ENCODE results near the gene DOCK2.

DNA sequence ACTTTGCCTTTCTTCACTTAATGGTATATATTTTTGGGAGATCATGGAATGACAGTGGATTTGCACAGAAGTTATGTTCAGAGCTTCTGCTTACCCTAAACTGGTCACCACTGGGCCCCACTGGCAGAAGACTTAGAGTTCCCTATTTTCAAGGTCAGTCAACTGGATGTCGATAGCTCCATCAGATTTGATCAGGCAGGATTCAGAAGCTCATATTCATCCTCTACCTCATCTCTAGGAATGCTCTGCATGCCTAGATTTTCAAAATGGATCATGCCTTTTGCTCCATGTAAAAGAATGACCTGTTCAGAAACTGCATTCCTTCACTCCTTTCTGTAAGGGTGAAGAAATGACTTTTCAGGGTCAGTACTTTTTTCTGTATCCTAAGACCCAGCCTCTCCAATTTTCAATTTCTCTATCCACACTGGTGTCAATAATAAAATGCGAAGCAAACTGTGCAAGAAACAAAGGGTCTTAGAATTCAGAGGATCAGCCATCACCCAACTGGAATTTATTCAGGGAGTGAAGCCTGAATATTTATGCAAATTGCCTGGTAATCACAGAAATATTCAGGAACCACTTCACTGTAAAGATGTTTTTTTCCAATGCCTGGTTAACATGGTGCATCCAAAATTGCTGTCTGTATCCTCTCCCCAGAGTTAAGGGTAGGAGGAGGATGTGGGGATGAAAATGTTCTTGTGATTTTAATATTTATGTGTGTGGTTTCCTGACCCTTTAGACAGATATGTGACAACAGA lies 125.4 kb downstream of the DOCK2 start:
- TF ChIP-seq, protein P1, sequence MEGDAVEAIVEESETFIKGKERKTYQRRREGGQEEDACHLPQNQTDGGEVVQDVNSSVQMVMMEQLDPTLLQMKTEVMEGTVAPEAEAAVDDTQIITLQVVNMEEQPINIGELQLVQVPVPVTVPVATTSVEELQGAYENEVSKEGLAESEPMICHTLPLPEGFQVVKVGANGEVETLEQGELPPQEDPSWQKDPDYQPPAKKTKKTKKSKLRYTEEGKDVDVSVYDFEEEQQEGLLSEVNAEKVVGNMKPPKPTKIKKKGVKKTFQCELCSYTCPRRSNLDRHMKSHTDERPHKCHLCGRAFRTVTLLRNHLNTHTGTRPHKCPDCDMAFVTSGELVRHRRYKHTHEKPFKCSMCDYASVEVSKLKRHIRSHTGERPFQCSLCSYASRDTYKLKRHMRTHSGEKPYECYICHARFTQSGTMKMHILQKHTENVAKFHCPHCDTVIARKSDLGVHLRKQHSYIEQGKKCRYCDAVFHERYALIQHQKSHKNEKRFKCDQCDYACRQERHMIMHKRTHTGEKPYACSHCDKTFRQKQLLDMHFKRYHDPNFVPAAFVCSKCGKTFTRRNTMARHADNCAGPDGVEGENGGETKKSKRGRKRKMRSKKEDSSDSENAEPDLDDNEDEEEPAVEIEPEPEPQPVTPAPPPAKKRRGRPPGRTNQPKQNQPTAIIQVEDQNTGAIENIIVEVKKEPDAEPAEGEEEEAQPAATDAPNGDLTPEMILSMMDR (conservative IDR thresholded peaks at IDR 0.05) = no peak
- no peak for TF ChIP-seq ZFX (IDR thresholded peaks at IDR 0.05)
